Suppressor macrophage treated with lipopolysaccharide for 1 hour (primary cell): ENCODE measurements around the gene IMMP2L.
"Not testable (repeated sequence)": the region's sequence is repeated elsewhere in the genome, so short reads cannot be mapped to it uniquely, and the experiment has no call there.

Experiments
- DNase-seq, 3 donors: peaks; one replicate each; pipeline ENCODE4 v3.0.0-alpha.2; 2020 to 2022

The IMMP2L gene

GRCh38 chr7:110962826-110963225 is 599.5 kb downstream of the IMMP2L start:
- no peak for DNase-seq

GRCh38 chr7:110962374-110962773 is 599.9 kb downstream of the IMMP2L start:
- DNase-seq, result no peak

- no peak for DNase-seq
These were observed 601.5 kb downstream of the IMMP2L start for GRCh38 chr7:110960811-110961210.

- no peak for DNase-seq
These were observed 614.0 kb downstream of the IMMP2L start for GRCh38 chr7:110948280-110948679.

- no peak for DNase-seq
These were observed 614.9 kb downstream of the IMMP2L start for GRCh38 chr7:110947408-110947807.

- DNase-seq, result no peak
These were observed 617.2 kb downstream of the IMMP2L start for GRCh38 chr7:110944966-110945644.

GRCh38 chr7:110944448-110944847 is 617.8 kb downstream of the IMMP2L start:
- no peak for DNase-seq

GRCh38 chr7:110943701-110944345 is 618.5 kb downstream of the IMMP2L start:
- no peak for DNase-seq

GRCh38 chr7:110941385-110941784 is 620.9 kb downstream of the IMMP2L start:
- no peak for DNase-seq

GRCh38 chr7:110940756-110941155 is 621.5 kb downstream of the IMMP2L start:
- DNase-seq, result no peak

- no peak for DNase-seq
These were observed 624.1 kb downstream of the IMMP2L start for GRCh38 chr7:110938165-110938564.

- DNase-seq, result not testable (repeated sequence)
These were observed 625.6 kb downstream of the IMMP2L start for GRCh38 chr7:110936665-110937064.

GRCh38 chr7:110929480-110930249 is 632.6 kb downstream of the IMMP2L start:
- no peak for DNase-seq

- DNase-seq, result no peak
These were observed 639.4 kb downstream of the IMMP2L start for GRCh38 chr7:110922906-110923305.

GRCh38 chr7:110921595-110922151 is 640.6 kb downstream of the IMMP2L start:
- no peak for DNase-seq

- no peak for DNase-seq
These were observed 643.2 kb downstream of the IMMP2L start for GRCh38 chr7:110918949-110919548.

GRCh38 chr7:110914263-110914662 is 648.0 kb downstream of the IMMP2L start:
- no peak for DNase-seq

GRCh38 chr7:110911632-110912031 is 650.7 kb downstream of the IMMP2L start:
- DNase-seq, result no peak

- no peak for DNase-seq
These were observed 653.2 kb downstream of the IMMP2L start for GRCh38 chr7:110909117-110909516.

- no peak for DNase-seq
These were observed 656.3 kb downstream of the IMMP2L start for GRCh38 chr7:110905773-110906566.

GRCh38 chr7:110898516-110898915 is 663.8 kb downstream of the IMMP2L start:
- DNase-seq, result no peak

- no peak for DNase-seq
These were observed 664.8 kb downstream of the IMMP2L start for GRCh38 chr7:110897538-110897937.
